ENCODE measurements around the gene PDS5B. TPM values are rescaled to one million over a fixed set of nuclear protein-coding genes. Genes with fewer than 3 reads are reported as not detected.

The PDS5B gene
- polyA plus RNA-seq, result 27.4 TPM
- long read RNA-seq, donor 1, partial matches to known transcripts, result 17 of 17 reads
- long read RNA-seq, donor 1, other reads (novel, unspliced or antisense), result 0 of 17 reads
- long read RNA-seq, donor 2, partial matches to known transcripts, result 97 of 99 reads
- long read RNA-seq, donor 2, other reads (novel, unspliced or antisense), result 0 of 99 reads
- long read RNA-seq, donor 3, result 0 reads
- long read RNA-seq, donor 4, partial matches to known transcripts, result 6 of 6 reads
- long read RNA-seq, donor 4, other reads (novel, unspliced or antisense), result 0 of 6 reads
- long read RNA-seq, donor 5, result 0 reads
- long read RNA-seq, donor 6, partial matches to known transcripts, result 13 of 13 reads
- long read RNA-seq, donor 6, other reads (novel, unspliced or antisense), result 0 of 13 reads
- long read RNA-seq, donor 7, partial matches to known transcripts, result 0 of 2 reads
- long read RNA-seq, donor 7, other reads (novel, unspliced or antisense), result 0 of 2 reads
- long read RNA-seq, donor 8, full-length matches to known transcripts, result 5 of 17 reads
- long read RNA-seq, donor 8, partial matches to known transcripts, result 12 of 17 reads
- long read RNA-seq, donor 8, other reads (novel, unspliced or antisense), result 0 of 17 reads
- long read RNA-seq, donor 9, partial matches to known transcripts, result 0 of 1 reads
- long read RNA-seq, donor 9, other reads (novel, unspliced or antisense), result 0 of 1 reads
- long read RNA-seq, donor 10, full-length matches to known transcripts, result 1 of 43 reads
- long read RNA-seq, donor 10, partial matches to known transcripts, result 42 of 43 reads
- long read RNA-seq, donor 10, other reads (novel, unspliced or antisense), result 0 of 43 reads
- long read RNA-seq, donor 11, full-length matches to known transcripts, result 1 of 22 reads
- long read RNA-seq, donor 11, partial matches to known transcripts, result 21 of 22 reads
- long read RNA-seq, donor 11, other reads (novel, unspliced or antisense), result 0 of 22 reads

DNA sequence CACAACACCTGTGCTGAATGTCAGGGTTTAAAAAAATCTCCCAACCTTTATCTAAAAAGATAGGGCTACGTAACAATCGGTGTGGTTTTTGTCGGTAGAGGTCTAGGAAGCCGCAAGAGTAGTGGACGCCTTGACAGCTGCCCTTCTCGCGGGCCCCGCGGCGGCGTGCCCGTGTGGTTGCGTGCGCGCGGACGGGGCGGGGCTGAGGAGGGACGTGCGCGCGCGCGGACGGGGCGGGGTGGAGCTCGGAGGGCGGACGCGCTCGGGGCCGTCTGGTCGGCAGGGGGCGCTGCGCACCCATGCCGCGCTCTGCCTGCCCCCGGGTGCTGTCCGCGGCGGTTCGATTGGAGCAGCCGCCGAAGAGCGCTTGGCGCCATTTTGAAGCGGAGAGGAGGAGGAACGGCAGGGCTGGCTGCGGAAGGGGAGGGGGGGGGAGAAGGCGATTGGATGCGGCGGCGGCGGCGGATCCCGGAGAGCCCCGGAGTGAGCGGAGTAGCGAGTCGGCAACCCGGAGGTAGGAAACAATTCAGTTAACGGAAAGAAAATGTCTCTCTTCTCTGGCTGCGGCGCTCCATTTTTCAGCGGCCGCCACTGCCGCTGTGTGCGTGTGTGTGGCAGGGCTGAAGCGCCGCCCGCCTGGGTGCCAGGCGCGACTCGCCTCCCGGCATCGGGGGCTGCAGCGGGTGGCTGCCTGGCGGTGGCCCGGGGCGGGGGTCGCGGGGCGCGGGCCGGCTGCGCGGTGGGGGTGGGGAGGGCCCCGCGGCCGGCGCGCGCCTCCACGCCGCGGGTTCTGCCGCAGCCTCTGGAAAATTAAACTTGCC lies at the start of gene PDS5B:
Gene PDS5B, plus strand, starts transcription at position 373 of the 821 bp plus-strand sequence. CDS start 62,321 bp downstream, outside the sequence.
- DNase-seq, result peak; percentile 96 to 98
- no peaks in the 10 kb centered on the region for H3K36me3 ChIP-seq (ENCODE audit: control insufficient read depth, insufficient read depth, low read length)
- H3K4me3 ChIP-seq (ENCODE audit: low read length), result peak within 1 kb of the TSS; percentile 78
- no peaks in the 10 kb centered on the region for H3K27me3 ChIP-seq (ENCODE audit: control insufficient read depth, insufficient read depth, low read length)
- WGBS (ENCODE audit: insufficient coverage, low lambda C conversion rate), result no CpG with 5 or more reads among the region's 97 CpGs
- H3K4me1 ChIP-seq (ENCODE audit: control insufficient read depth, insufficient read depth, low read length), result peaks cover 4% of the 10 kb centered on the region
- no peaks in the 10 kb centered on the region for H3K9me3 ChIP-seq (ENCODE audit: control insufficient read depth, low read depth, low read length)
- peak within 1 kb of the TSS; percentile 90 for H3K27ac ChIP-seq (ENCODE audit: low read length)

DNA sequence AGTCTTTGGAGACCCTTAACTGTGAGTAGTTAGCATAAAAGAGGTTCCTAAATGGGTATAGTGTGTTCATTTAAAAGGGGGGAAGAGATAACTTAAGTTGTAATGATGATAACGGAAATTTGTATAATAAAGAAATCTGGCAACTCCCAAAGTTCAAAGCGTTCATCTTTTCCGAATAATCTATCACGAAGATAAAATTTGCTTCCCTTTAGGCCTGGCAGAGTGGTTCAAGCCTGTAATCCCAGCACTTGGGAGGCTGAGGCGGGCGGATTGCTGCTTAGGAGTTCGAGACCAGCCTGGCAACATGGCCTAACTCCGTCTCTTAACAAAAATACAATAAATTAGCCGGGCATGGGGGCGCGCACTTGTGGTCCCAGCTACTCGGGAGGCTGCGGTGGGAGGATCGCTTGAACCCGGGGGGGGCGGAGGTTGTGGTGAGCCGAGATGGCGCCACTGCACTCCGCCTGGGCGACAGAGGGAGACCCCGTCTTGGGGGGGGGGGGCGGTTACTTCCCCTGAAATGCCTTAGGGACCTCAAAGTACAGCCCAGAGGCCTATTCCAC lies 48.6 kb upstream of the PDS5B start:
- H3K9me3 ChIP-seq (ENCODE audit: control insufficient read depth, low read depth, low read length), result no peaks in the 10 kb centered on the region
- H3K4me1 ChIP-seq (ENCODE audit: control insufficient read depth, insufficient read depth, low read length), result no peaks in the 10 kb centered on the region
- peak overlapping the region; percentile 82 for H3K27ac ChIP-seq (ENCODE audit: low read length)
- H3K36me3 ChIP-seq (ENCODE audit: control insufficient read depth, insufficient read depth, low read length), result peaks cover 17% of the 10 kb centered on the region
- no CpG with 5 or more reads among the region's 22 CpGs for WGBS (ENCODE audit: insufficient coverage, low lambda C conversion rate)
- H3K27me3 ChIP-seq (ENCODE audit: control insufficient read depth, insufficient read depth, low read length), result no peaks in the 10 kb centered on the region
- peak overlapping the region; percentile 71 for H3K4me3 ChIP-seq (ENCODE audit: low read length)
- peak in 1 of 2 donors; percentile 3 for DNase-seq

DNA sequence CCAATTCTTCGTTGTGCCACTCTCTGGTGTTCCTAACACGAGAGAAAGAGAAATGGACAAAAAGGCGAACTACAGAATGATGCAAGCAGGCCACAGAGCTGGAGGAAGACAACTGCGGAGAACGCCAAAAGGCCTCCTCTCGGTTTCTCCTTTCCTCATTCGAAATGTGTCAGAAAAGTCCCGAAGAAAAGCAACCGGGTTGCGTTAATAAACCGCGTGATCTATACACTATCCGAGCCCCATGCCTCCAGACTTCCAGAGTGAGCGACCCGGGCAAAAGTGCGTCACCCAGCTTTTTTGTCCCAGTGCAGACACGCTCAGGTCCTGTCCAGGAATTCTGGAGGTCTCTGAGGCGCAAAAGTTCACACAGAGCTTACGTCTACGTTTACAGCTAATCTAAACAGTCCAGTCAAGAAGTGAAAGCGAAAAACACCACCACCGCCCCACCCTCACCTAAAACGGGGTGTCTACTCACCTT lies 48.1 kb upstream of the PDS5B start:
- DNase-seq, result no peak
- Histone ChIP-seq H3K36me3 (ENCODE audit: control insufficient read depth, insufficient read depth, low read length) (peaks cover 17% of the 10 kb centered on the region), H3K27ac (ENCODE audit: low read length) (peak overlapping the region; percentile 82), H3K4me1 (ENCODE audit: control insufficient read depth, insufficient read depth, low read length) (no peaks in the 10 kb centered on the region), H3K27me3 (ENCODE audit: control insufficient read depth, insufficient read depth, low read length) (no peaks in the 10 kb centered on the region), H3K9me3 (ENCODE audit: control insufficient read depth, low read depth, low read length) (no peaks in the 10 kb centered on the region), H3K4me3 (ENCODE audit: low read length) (peak overlapping the region; percentile 71)
- 0% methylated on average over 2 of the region's 23 CpGs for WGBS (ENCODE audit: insufficient coverage, low lambda C conversion rate)

DNA sequence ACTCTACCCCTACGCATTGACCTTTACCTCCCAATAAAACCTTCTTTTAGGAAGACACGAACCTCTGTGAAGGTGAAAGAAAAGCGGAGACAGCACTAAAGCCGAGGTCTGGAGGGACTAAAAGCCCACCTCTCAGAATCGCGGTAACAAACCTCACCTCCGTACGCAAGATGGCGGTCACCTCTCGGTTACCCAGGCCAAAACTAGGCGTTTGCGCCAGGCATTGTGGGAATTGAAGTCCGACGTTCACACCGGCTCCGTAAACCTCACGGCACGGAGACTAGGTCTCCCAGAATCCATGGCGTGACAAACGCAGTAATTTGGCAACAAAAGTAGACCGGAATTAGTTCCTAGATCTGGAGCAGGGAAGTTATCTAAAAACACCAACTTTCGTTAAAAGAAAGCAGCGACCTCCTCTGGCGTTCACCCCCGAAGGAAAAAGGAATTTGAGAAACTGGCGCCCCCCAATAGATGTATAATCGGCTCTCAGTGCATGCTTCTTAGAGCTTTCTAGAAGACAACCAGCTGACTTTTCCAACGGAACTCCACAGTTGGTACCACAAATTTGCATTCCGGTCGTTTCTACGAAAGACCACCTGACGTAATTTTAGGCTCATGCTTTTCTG lies 47.5 kb upstream of the PDS5B start, which contains the start of gene N4BP2L2:
Gene N4BP2L2, minus strand, starts transcription at position 175 of the 626 bp plus-strand sequence. CDS start 1,768 bp downstream, outside the sequence.
- peak within 1 kb of the TSS; percentile 82 for H3K27ac ChIP-seq (ENCODE audit: low read length)
- no peaks in the 10 kb centered on the region for H3K9me3 ChIP-seq (ENCODE audit: control insufficient read depth, low read depth, low read length)
- peak; percentile 97 to 98 for DNase-seq
- WGBS (ENCODE audit: insufficient coverage, low lambda C conversion rate), result 10% methylated on average over 2 of the region's 32 CpGs
- no peaks in the 10 kb centered on the region for H3K4me1 ChIP-seq (ENCODE audit: control insufficient read depth, insufficient read depth, low read length)
- peaks cover 14% of the 10 kb centered on the region for H3K36me3 ChIP-seq (ENCODE audit: control insufficient read depth, insufficient read depth, low read length)
- peak within 1 kb of the TSS; percentile 71 for H3K4me3 ChIP-seq (ENCODE audit: low read length)
- no peaks in the 10 kb centered on the region for H3K27me3 ChIP-seq (ENCODE audit: control insufficient read depth, insufficient read depth, low read length)

DNA sequence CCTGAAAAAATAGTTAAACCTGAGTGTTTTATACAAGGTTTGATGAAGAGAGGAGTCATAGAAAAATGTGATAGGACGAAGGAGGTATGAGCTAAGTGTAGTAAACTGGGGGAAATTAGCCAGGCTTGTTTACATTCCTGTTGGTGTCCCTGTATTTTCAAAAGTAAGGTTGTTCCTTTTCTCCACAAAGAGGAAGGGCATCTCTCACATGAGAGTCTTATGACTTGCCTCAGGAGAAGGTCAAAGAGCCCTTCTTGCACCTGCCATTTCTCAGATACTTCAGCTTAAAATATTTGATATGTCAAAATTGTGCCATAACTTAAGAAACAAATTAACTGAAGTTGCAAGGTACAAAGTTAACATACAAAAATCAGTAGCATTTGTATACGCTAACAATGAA lies 44.0 kb upstream of the PDS5B start:
- Histone ChIP-seq H3K4me1 (ENCODE audit: control insufficient read depth, insufficient read depth, low read length) (no peaks in the 10 kb centered on the region), H3K36me3 (ENCODE audit: control insufficient read depth, insufficient read depth, low read length) (no peaks in the 10 kb centered on the region), H3K27me3 (ENCODE audit: control insufficient read depth, insufficient read depth, low read length) (no peaks in the 10 kb centered on the region), H3K27ac (ENCODE audit: low read length) (no peak overlapping the region), H3K9me3 (ENCODE audit: control insufficient read depth, low read depth, low read length) (no peaks in the 10 kb centered on the region), H3K4me3 (ENCODE audit: low read length) (no peak overlapping the region)
- DNase-seq, result no peak
- no CpG with 5 or more reads among the region's 2 CpGs for WGBS (ENCODE audit: insufficient coverage, low lambda C conversion rate)

GRCh38 chr13:32545083-32545482 lies 41.2 kb upstream of the PDS5B start:
- no peak overlapping the region for H3K4me3 ChIP-seq (ENCODE audit: low read length)
- no peak for DNase-seq
- no CpG with 5 or more reads among the region's 2 CpGs for WGBS (ENCODE audit: insufficient coverage, low lambda C conversion rate)

DNA sequence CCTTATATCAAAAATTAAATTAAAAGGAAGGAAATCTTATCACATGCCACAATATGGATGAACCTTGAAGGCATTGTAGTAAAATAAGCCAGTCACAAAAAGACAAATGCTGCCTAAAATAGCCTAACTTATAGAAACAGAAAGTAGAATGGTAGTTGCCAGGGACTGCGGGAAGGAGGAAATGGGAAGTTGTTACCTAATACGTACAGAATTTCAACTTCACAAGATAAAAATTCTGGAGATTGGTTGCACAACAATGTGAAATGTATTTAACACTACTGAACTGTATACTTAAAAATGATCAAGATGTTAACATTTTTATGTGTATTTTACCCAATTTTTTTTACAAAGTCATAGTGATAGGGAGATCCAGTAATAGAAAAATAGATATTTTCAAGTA lies 37.4 kb upstream of the PDS5B start:
- no peak for DNase-seq
- Histone ChIP-seq H3K4me1 (ENCODE audit: control insufficient read depth, insufficient read depth, low read length) (no peaks in the 10 kb centered on the region), H3K36me3 (ENCODE audit: control insufficient read depth, insufficient read depth, low read length) (no peaks in the 10 kb centered on the region), H3K27me3 (ENCODE audit: control insufficient read depth, insufficient read depth, low read length) (no peaks in the 10 kb centered on the region), H3K9me3 (ENCODE audit: control insufficient read depth, low read depth, low read length) (no peaks in the 10 kb centered on the region), H3K27ac (ENCODE audit: low read length) (no peak overlapping the region), H3K4me3 (ENCODE audit: low read length) (no peak overlapping the region)
- 100% methylated on average over 1 of the region's 2 CpGs for WGBS (ENCODE audit: insufficient coverage, low lambda C conversion rate)

More at GRCh38 chr13:32545083-32545482, 41.2 kb upstream of the PDS5B start:
- H3K27ac ChIP-seq (ENCODE audit: low read length), result no peak overlapping the region
- no peaks in the 10 kb centered on the region for H3K9me3 ChIP-seq (ENCODE audit: control insufficient read depth, low read depth, low read length)
- H3K27me3 ChIP-seq (ENCODE audit: control insufficient read depth, insufficient read depth, low read length), result no peaks in the 10 kb centered on the region
- H3K36me3 ChIP-seq (ENCODE audit: control insufficient read depth, insufficient read depth, low read length), result no peaks in the 10 kb centered on the region
- no peaks in the 10 kb centered on the region for H3K4me1 ChIP-seq (ENCODE audit: control insufficient read depth, insufficient read depth, low read length)

DNA sequence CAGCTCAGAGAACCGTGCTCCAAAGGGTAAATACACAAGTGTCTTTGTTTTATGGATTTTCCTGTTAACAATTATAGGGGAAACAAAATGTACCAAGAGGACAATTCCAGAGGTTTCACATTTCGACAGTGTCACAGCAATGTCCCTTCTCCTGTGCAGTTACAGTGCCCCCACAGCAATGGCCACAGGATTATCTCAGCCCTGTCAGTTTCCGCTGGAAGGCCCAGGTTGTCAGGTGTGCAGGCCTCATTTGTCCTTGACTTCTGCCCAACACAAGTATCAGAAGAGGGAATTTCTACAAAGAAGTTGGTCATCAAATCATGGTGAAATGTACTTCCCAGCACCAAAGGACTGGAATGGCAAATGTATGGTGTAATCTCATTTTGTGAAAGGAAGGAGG lies 36.5 kb upstream of the PDS5B start:
- no peaks in the 10 kb centered on the region for H3K4me1 ChIP-seq (ENCODE audit: control insufficient read depth, insufficient read depth, low read length)
- no peaks in the 10 kb centered on the region for H3K27me3 ChIP-seq (ENCODE audit: control insufficient read depth, insufficient read depth, low read length)
- no peak overlapping the region for H3K4me3 ChIP-seq (ENCODE audit: low read length)
- H3K27ac ChIP-seq (ENCODE audit: low read length), result no peak overlapping the region
- H3K36me3 ChIP-seq (ENCODE audit: control insufficient read depth, insufficient read depth, low read length), result no peaks in the 10 kb centered on the region
- no peak for DNase-seq
- H3K9me3 ChIP-seq (ENCODE audit: control insufficient read depth, low read depth, low read length), result no peaks in the 10 kb centered on the region
- WGBS (ENCODE audit: insufficient coverage, low lambda C conversion rate), result no CpG with 5 or more reads among the region's 3 CpGs

DNA sequence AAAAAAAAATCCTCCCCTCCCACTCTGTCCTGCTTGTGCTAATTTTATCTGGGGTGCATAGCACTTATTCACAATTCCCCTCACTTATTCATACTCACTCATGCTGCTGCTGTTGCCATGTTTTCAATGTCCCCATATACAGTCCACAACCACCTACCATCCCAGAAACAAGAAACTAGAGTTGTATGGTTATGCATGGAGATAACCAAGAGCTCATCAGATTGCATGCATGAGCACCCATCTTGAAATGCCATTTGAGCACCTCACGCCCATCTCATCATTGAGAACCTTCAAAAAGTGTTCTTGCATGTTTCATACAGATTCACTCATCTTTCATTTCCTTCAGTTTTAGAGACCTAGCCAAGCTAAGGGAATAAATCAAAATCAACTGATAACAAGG lies 32.5 kb upstream of the PDS5B start:
- no CpG with 5 or more reads among the region's 1 CpG for WGBS (ENCODE audit: insufficient coverage, low lambda C conversion rate)
- Histone ChIP-seq H3K27ac (ENCODE audit: low read length) (no peak overlapping the region), H3K4me1 (ENCODE audit: control insufficient read depth, insufficient read depth, low read length) (no peaks in the 10 kb centered on the region), H3K27me3 (ENCODE audit: control insufficient read depth, insufficient read depth, low read length) (no peaks in the 10 kb centered on the region), H3K9me3 (ENCODE audit: control insufficient read depth, low read depth, low read length) (no peaks in the 10 kb centered on the region), H3K4me3 (ENCODE audit: low read length) (no peak overlapping the region), H3K36me3 (ENCODE audit: control insufficient read depth, insufficient read depth, low read length) (no peaks in the 10 kb centered on the region)
- DNase-seq, result no peak
